HEK293 (cell line): ENCODE measurements around the gene KCNMA1.

Experiments used
- CTCF ChIA-PET: fragments of 350-600 bp; formaldehyde crosslinking; extraction: SDS; loops from one replicate; lab custom pipeline; 2021; ENCODE audit warnings: antibody characterized with exemption; lab: Yijun Ruan, JAX
- POLR2A ChIA-PET: fragments of 300-600 bp; formaldehyde crosslinking; extraction: SDS; loops from one replicate; lab custom pipeline; 2020; ENCODE audit warnings: antibody characterized with exemption, inconsistent platforms; lab: Yijun Ruan, JAX
- H3K27ac ChIP-seq: fragments of 200-500 bp; sonication (Bioruptor generic); 2 replicates; pipeline ENCODE4 v1.5.1; 2014; ENCODE audit warnings: low read depth, low read length, control low read depth, inconsistent platforms; ENCODE audit errors: extremely low read depth
- H3K36me3 ChIP-seq, 2 experiments: fragments of 200-500 bp in 1 of 2; sonication (Bioruptor generic) in 1 of 2; 1 replicate in 1 of 2; 2 replicates in 1 of 2; pipeline ENCODE4 v1.5.1; 2014 to 2017; ENCODE audit warnings: inconsistent platforms in 2 of 2, low read length in 2 of 2; ENCODE audit not compliant: control insufficient read depth in 2 of 2, insufficient read depth in 1 of 2
- H3K4me1 ChIP-seq: fragments of 200-500 bp; sonication (Bioruptor generic); 2 replicates; pipeline ENCODE4 v1.5.1; 2014; ENCODE audit warnings: mild to moderate bottlenecking, low read length, inconsistent platforms; ENCODE audit not compliant: control insufficient read depth, insufficient read depth
- H3K4me3 ChIP-seq: 2 replicates; pipeline ENCODE4 v1.5.1; 2011; ENCODE audit warnings: low read depth, mild to moderate bottlenecking, control low read depth, low read length, moderate library complexity
- H3K9me3 ChIP-seq: fragments of 200-500 bp; sonication (Bioruptor generic); 2 replicates; pipeline ENCODE4 v1.5.1; 2014; ENCODE audit warnings: low read depth, low read length, inconsistent platforms; ENCODE audit not compliant: control insufficient read depth, insufficient read depth
- EGR2 ChIP-seq: fragments of 450-650 bp; formaldehyde crosslinking; IDR thresholded peaks from 2 replicates; pipeline ENCODE4 v1.5.1; 2016; ENCODE audit warnings: low read depth, missing biosample characterization, missing genetic modification characterization
- GLI4 ChIP-seq: fragments of 450-650 bp; formaldehyde crosslinking; IDR thresholded peaks from 2 replicates; pipeline ENCODE4 v1.5.1; 2016; ENCODE audit warnings: missing biosample characterization, missing genetic modification characterization
- GLIS2 ChIP-seq: fragments of 450-650 bp; formaldehyde crosslinking; IDR thresholded peaks from 2 replicates; pipeline ENCODE4 v1.5.1; 2016; ENCODE audit warnings: missing biosample characterization, missing genetic modification characterization
- KLF7 ChIP-seq: fragments of 450-650 bp; formaldehyde crosslinking; IDR thresholded peaks from 2 replicates; pipeline ENCODE4 v1.5.1; 2016; ENCODE audit warnings: missing biosample characterization, missing genetic modification characterization, borderline replicate concordance
- RBAK ChIP-seq: fragments of 450-650 bp; formaldehyde crosslinking; IDR thresholded peaks from 2 replicates; pipeline ENCODE4 v1.5.1; 2016; ENCODE audit warnings: missing biosample characterization, missing genetic modification characterization
- REPIN1 ChIP-seq: fragments of 450-650 bp; formaldehyde crosslinking; IDR thresholded peaks from 2 replicates; pipeline ENCODE4 v1.5.1; 2017; ENCODE audit warnings: missing biosample characterization, missing genetic modification characterization, low read depth
- YY1 ChIP-seq: fragments of 450-650 bp; formaldehyde crosslinking; IDR thresholded peaks from 2 replicates; pipeline ENCODE4 v1.5.1; 2018; ENCODE audit warnings: missing biosample characterization, missing genetic modification characterization
- ZFP69B ChIP-seq: fragments of 450-650 bp; formaldehyde crosslinking; IDR thresholded peaks from 2 replicates; pipeline ENCODE4 v1.5.1; 2016; ENCODE audit warnings: missing biosample characterization, missing genetic modification characterization
- ZNF10 ChIP-seq: fragments of 450-650 bp; formaldehyde crosslinking; IDR thresholded peaks from 2 replicates; pipeline ENCODE4 v1.5.1; 2017; ENCODE audit warnings: missing biosample characterization, missing genetic modification characterization
- ZNF133 ChIP-seq: fragments of 450-650 bp; formaldehyde crosslinking; IDR thresholded peaks from 2 replicates; pipeline ENCODE4 v1.5.1; 2016; ENCODE audit warnings: missing biosample characterization, missing genetic modification characterization
- ZNF138 ChIP-seq: fragments of 450-650 bp; formaldehyde crosslinking; IDR thresholded peaks from 2 replicates; pipeline ENCODE4 v1.5.1; 2016; ENCODE audit warnings: missing biosample characterization, missing genetic modification characterization, borderline replicate concordance
- ZNF174 ChIP-seq: fragments of 450-650 bp; formaldehyde crosslinking; IDR thresholded peaks from 2 replicates; pipeline ENCODE4 v1.5.0; 2017; ENCODE audit warnings: missing biosample characterization, mild to moderate bottlenecking, missing genetic modification characterization
- ZNF239 ChIP-seq: fragments of 450-650 bp; formaldehyde crosslinking; IDR thresholded peaks from 2 replicates; pipeline ENCODE4 v1.5.1; 2016; ENCODE audit warnings: missing biosample characterization, missing genetic modification characterization
- ZNF292 ChIP-seq: fragments of 450-650 bp; formaldehyde crosslinking; IDR thresholded peaks from 2 replicates; pipeline ENCODE4 v1.5.1; 2016; ENCODE audit warnings: low read depth, missing biosample characterization, missing genetic modification characterization, borderline replicate concordance
- ZNF473 ChIP-seq: fragments of 450-650 bp; formaldehyde crosslinking; IDR thresholded peaks from 2 replicates; pipeline ENCODE4 v1.5.1; 2017; ENCODE audit warnings: missing biosample characterization, missing genetic modification characterization
- ZNF560 ChIP-seq: fragments of 450-650 bp; formaldehyde crosslinking; IDR thresholded peaks from 2 replicates; pipeline ENCODE4 v1.5.1; 2017; ENCODE audit warnings: missing biosample characterization, missing genetic modification characterization, borderline replicate concordance
- ZNF596 ChIP-seq: fragments of 450-650 bp; IDR thresholded peaks from 2 replicates; pipeline ENCODE4 v1.5.0; 2018; ENCODE audit warnings: missing biosample characterization, mild to moderate bottlenecking, missing genetic modification characterization, moderate library complexity
- ZNF610 ChIP-seq: fragments of 450-650 bp; formaldehyde crosslinking; IDR thresholded peaks from 2 replicates; pipeline ENCODE4 v1.5.1; 2016; ENCODE audit warnings: missing biosample characterization, missing genetic modification characterization, borderline replicate concordance
- ZNF658 ChIP-seq: fragments of 450-650 bp; formaldehyde crosslinking; IDR thresholded peaks from 2 replicates; pipeline ENCODE4; 2016; ENCODE audit warnings: missing biosample characterization, missing genetic modification characterization
- ZNF777 ChIP-seq: fragments of 450-650 bp; formaldehyde crosslinking; IDR thresholded peaks from 2 replicates; pipeline ENCODE4 v1.5.1; 2017; ENCODE audit warnings: missing biosample characterization, missing genetic modification characterization, borderline replicate concordance
- ZNF791 ChIP-seq: fragments of 450-650 bp; formaldehyde crosslinking; IDR thresholded peaks from 2 replicates; pipeline ENCODE4 v1.5.1; 2016; ENCODE audit warnings: missing biosample characterization, missing genetic modification characterization
- TF ChIP-seq, protein P1 (sequence below): fragments of 450-650 bp; IDR thresholded peaks from 2 replicates; pipeline ENCODE4 v1.5.1; 2018; ENCODE audit warnings: missing biosample characterization, mild to moderate bottlenecking, missing genetic modification characterization
- TF ChIP-seq, protein P2 (sequence below): fragments of 450-650 bp; formaldehyde crosslinking; IDR thresholded peaks from 2 replicates; pipeline ENCODE4 v1.5.1; 2016; ENCODE audit warnings: missing biosample characterization, missing genetic modification characterization
- TF ChIP-seq, protein P3 (sequence below): fragments of 450-650 bp; formaldehyde crosslinking; IDR thresholded peaks from 2 replicates; pipeline ENCODE4 v1.5.1; 2016; ENCODE audit warnings: missing biosample characterization, missing genetic modification characterization
- TF ChIP-seq, protein P4 (sequence below): fragments of 450-650 bp; formaldehyde crosslinking; IDR thresholded peaks from 2 replicates; pipeline ENCODE4 v1.5.1; 2016; ENCODE audit warnings: missing biosample characterization, missing genetic modification characterization
- TF ChIP-seq, protein P5 (sequence below): fragments of 450-650 bp; formaldehyde crosslinking; IDR thresholded peaks from 2 replicates; pipeline ENCODE4 v1.5.1; 2016; ENCODE audit warnings: missing biosample characterization, missing genetic modification characterization

The KCNMA1 gene

DNA sequence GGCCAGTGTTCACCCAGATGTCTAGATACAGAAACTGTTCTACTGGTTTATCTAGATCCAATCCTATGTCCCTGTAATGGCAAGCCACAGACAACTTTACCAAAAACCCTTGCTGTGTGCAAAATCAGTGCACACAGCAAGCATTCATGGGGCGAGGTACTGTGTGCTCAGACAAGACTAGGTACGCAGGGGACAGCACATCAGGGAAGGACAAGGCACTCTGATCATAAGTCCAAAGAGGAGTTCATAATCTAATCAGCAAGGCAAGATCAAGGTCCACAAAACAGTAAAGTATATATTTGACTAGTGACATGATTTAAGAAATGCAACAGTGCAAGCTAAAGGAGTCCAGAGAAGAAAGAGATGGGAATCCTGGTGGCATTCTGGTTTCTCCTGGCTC lies 25.9 kb downstream of the KCNMA1 start:
- H3K4me3 ChIP-seq: no peak overlapping the region
- TF ChIP-seq, protein P1, sequence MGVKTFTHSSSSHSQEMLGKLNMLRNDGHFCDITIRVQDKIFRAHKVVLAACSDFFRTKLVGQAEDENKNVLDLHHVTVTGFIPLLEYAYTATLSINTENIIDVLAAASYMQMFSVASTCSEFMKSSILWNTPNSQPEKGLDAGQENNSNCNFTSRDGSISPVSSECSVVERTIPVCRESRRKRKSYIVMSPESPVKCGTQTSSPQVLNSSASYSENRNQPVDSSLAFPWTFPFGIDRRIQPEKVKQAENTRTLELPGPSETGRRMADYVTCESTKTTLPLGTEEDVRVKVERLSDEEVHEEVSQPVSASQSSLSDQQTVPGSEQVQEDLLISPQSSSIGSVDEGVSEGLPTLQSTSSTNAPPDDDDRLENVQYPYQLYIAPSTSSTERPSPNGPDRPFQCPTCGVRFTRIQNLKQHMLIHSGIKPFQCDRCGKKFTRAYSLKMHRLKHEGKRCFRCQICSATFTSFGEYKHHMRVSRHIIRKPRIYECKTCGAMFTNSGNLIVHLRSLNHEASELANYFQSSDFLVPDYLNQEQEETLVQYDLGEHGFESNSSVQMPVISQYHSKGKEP: no peak
- TF ChIP-seq ZNF560: no peak
- TF ChIP-seq ZNF174 (tag by site-specific recombination): no peak
- no peak for TF ChIP-seq ZNF777
- TF ChIP-seq, protein P2, sequence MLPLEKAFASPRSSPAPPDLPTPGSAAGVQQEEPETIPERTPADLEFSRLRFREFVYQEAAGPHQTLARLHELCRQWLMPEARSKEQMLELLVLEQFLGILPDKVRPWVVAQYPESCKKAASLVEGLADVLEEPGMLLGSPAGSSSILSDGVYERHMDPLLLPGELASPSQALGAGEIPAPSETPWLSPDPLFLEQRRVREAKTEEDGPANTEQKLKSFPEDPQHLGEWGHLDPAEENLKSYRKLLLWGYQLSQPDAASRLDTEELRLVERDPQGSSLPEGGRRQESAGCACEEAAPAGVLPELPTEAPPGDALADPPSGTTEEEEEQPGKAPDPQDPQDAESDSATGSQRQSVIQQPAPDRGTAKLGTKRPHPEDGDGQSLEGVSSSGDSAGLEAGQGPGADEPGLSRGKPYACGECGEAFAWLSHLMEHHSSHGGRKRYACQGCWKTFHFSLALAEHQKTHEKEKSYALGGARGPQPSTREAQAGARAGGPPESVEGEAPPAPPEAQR: no peak
- TF ChIP-seq ZNF658 (tag by site-specific recombination): no peak
- TF ChIP-seq ZNF292: no peak
- no peak for TF ChIP-seq REPIN1 (tag by site-specific recombination)
- TF ChIP-seq, protein P3, sequence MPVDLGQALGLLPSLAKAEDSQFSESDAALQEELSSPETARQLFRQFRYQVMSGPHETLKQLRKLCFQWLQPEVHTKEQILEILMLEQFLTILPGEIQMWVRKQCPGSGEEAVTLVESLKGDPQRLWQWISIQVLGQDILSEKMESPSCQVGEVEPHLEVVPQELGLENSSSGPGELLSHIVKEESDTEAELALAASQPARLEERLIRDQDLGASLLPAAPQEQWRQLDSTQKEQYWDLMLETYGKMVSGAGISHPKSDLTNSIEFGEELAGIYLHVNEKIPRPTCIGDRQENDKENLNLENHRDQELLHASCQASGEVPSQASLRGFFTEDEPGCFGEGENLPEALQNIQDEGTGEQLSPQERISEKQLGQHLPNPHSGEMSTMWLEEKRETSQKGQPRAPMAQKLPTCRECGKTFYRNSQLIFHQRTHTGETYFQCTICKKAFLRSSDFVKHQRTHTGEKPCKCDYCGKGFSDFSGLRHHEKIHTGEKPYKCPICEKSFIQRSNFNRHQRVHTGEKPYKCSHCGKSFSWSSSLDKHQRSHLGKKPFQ (tag by site-specific recombination): no peak
- TF ChIP-seq KLF7 (tag by site-specific recombination): no peak
- TF ChIP-seq ZNF610 (tag by site-specific recombination): no peak
- no peak for TF ChIP-seq GLI4
- TF ChIP-seq, protein P4, sequence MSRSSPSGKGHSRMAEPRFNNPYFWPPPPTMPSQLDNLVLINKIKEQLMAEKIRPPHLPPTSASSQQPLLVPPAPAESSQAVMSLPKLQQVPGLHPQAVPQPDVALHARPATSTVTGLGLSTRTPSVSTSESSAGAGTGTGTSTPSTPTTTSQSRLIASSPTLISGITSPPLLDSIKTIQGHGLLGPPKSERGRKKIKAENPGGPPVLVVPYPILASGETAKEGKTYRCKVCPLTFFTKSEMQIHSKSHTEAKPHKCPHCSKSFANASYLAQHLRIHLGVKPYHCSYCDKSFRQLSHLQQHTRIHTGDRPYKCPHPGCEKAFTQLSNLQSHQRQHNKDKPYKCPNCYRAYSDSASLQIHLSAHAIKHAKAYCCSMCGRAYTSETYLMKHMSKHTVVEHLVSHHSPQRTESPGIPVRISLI: no peak
- TF ChIP-seq GLIS2 (tag by site-specific recombination): no peak
- no peak for TF ChIP-seq ZNF138 (tag by site-specific recombination)
- TF ChIP-seq ZNF239 (tag by site-specific recombination): no peak
- TF ChIP-seq EGR2 (tag by site-specific recombination): no peak
- TF ChIP-seq YY1 (tag by site-specific recombination): no peak
- no peak for TF ChIP-seq ZNF791
- no peak for TF ChIP-seq ZNF133 (tag by site-specific recombination)
- H3K4me1 ChIP-seq: no peaks in the 10 kb centered on the region
- ChIA-PET CTCF (no interaction called here), POLR2A (no interaction called here)
- H3K27ac ChIP-seq: no peak overlapping the region
- H3K36me3 ChIP-seq: no peaks in the 10 kb centered on the region
- no peaks in the 10 kb centered on the region for H3K9me3 ChIP-seq

DNA sequence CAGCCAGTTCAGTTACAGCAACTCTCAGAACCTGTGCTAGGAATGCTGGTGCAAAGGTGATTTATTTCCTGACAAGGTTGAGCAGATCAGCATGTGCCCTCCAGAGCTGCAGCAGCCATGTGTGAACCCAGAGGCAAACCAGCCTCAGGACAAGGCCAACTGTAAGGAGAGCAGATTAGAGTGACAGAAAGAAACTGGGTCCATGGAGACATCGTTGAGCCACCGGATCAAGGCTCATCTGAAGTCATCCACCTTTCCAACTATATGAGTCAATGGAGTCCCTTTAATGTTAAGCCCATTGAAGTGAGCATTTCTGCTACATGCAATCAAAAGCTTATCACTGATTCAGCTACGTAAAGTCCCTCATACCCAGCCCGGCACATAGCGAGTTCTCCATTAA lies 26.4 kb downstream of the KCNMA1 start:
- TF ChIP-seq ZNF596 (tag by site-specific recombination) (no peak), ZNF10 (no peak), ZNF473 (tag by site-specific recombination) (no peak), ZFP69B (tag by site-specific recombination) (no peak), ZNF133 (tag by site-specific recombination) (no peak), RBAK (tag by site-specific recombination) (no peak), ZNF560 (no peak)
- TF ChIP-seq, protein P5, sequence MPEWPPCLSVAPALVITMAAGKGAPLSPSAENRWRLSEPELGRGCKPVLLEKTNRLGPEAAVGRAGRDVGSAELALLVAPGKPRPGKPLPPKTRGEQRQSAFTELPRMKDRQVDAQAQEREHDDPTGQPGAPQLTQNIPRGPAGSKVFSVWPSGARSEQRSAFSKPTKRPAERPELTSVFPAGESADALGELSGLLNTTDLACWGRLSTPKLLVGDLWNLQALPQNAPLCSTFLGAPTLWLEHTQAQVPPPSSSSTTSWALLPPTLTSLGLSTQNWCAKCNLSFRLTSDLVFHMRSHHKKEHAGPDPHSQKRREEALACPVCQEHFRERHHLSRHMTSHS (tag by site-specific recombination): no peak
- TF ChIP-seq, all 188 proteins: peak for 0
- POLR2A ChIA-PET: no interaction called here
- no peaks in the 10 kb centered on the region for H3K9me3 ChIP-seq
- no peak overlapping the region for H3K4me3 ChIP-seq
- CTCF ChIA-PET: no interaction called here
- H3K4me1 ChIP-seq: no peaks in the 10 kb centered on the region
- no peaks in the 10 kb centered on the region for H3K36me3 ChIP-seq
- no peak overlapping the region for H3K27ac ChIP-seq
